Measurements from ENCODE around the gene NAV3.

NAV3 gene

GRCh38 chr12:77865178-77865577 is 34.5 kb downstream of the NAV3 start:
- H3K4me3 ChIP-seq (ENCODE audit: low read depth, low read length), result no peak overlapping the region
- DNase-seq (ENCODE audit: low read depth, low spot score), result no peak
- no peak for TF ChIP-seq CTCF (IDR thresholded peaks at IDR 0.05; ENCODE audit: insufficient read depth, low read length, missing control alignments)
- CTCF ChIA-PET, result no interaction called here
- POLR2A ChIA-PET, result no interaction called here

DNA sequence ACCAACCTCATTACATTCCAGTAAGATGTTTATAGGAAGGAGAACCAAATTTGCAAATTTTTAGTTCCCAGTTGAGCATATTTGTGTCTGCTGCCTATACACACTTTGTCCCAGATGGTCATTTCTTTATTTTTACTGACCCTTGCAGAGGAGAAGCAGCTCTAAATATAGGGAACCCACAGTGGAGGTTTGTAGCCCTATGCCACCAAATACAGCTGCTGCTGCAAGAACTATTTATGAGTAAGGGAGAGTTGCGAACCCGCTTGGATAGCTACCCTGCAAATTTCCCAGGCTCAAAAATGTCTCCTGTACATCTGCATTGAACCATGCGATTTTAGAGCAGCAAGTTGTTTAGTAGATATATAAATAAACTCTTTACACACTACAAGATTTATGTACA is 48.2 kb downstream of the NAV3 start:
- ChIA-PET CTCF (no interaction called here), POLR2A (no interaction called here)
- no peak for TF ChIP-seq CTCF (IDR thresholded peaks at IDR 0.05; ENCODE audit: insufficient read depth, low read length, missing control alignments)
- H3K4me3 ChIP-seq (ENCODE audit: low read depth, low read length), result no peak overlapping the region
- DNase-seq (ENCODE audit: low read depth, low spot score), result no peak

GRCh38 chr12:77882709-77883108 is 52.0 kb downstream of the NAV3 start:
- H3K4me3 ChIP-seq (ENCODE audit: low read depth, low read length), result no peak overlapping the region
- ChIA-PET CTCF (no interaction called here), POLR2A (no interaction called here)
- no peak for DNase-seq (ENCODE audit: low read depth, low spot score)
- no peak for TF ChIP-seq CTCF (IDR thresholded peaks at IDR 0.05; ENCODE audit: insufficient read depth, low read length, missing control alignments)

GRCh38 chr12:77888611-77889010 is 57.9 kb downstream of the NAV3 start:
- TF ChIP-seq CTCF (IDR thresholded peaks at IDR 0.05; ENCODE audit: insufficient read depth, low read length, missing control alignments), result no peak
- no peak for DNase-seq (ENCODE audit: low read depth, low spot score)
- ChIA-PET CTCF (no interaction called here), POLR2A (no interaction called here)
- no peak overlapping the region for H3K4me3 ChIP-seq (ENCODE audit: low read depth, low read length)

DNA sequence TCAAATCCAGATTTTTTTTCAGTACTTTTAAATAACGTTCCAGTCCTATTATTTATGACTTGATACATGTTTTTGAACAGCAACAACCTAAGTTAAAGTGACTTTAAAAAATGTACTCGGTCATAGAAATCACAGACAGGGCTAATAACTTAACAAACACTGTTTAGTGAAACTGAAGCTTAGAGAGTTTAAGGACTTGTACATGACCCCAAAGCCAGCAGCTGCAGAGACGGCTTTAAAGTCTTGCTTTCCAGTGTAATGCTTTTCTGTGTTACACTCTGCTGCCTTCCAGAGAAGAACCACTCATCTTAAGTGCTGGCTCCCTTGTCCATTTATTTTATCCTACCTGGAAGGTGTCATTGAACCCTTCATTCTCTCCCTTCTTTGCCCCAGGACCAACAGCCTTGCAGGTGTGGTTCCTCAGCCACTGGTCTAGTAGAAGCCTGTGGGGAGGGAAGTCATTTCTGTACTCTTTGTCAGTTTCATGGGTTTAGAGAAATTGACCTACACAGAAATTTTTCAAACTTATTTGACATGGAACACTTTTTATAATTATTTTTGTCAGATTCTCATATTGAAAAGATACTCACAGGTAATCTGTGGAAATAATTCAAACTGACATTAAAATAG is 60.9 kb downstream of the NAV3 start:
- POLR2A ChIA-PET, result no interaction called here
- CTCF ChIA-PET, result no interaction called here
- no peak overlapping the region for H3K4me3 ChIP-seq (ENCODE audit: low read depth, low read length)
- TF ChIP-seq CTCF (IDR thresholded peaks at IDR 0.05; ENCODE audit: insufficient read depth, low read length, missing control alignments), result no peak
- DNase-seq (ENCODE audit: low read depth, low spot score), result no peak

GRCh38 chr12:77893918-77894317 is 63.2 kb downstream of the NAV3 start:
- ChIA-PET CTCF (no interaction called here), POLR2A (no interaction called here)
- no peak for DNase-seq (ENCODE audit: low read depth, low spot score)
- TF ChIP-seq CTCF (IDR thresholded peaks at IDR 0.05; ENCODE audit: insufficient read depth, low read length, missing control alignments), result no peak
- H3K4me3 ChIP-seq (ENCODE audit: low read depth, low read length), result no peak overlapping the region
